HG03196 (cell line): ENCODE data around the gene PLD6.
"Not testable (repeated sequence)": the region's sequence is repeated elsewhere in the genome, so short reads cannot be mapped to it uniquely, and the experiment has no call there.

Source experiments
- ATAC-seq: cut with Tn5 transposase; IDR thresholded peaks from one replicate; pipeline ENCODE4 v1.9.1; 2021; ENCODE audit not compliant: unreplicated experiment

Gene PLD6, protein sequence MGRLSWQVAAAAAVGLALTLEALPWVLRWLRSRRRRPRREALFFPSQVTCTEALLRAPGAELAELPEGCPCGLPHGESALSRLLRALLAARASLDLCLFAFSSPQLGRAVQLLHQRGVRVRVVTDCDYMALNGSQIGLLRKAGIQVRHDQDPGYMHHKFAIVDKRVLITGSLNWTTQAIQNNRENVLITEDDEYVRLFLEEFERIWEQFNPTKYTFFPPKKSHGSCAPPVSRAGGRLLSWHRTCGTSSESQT

DNA sequence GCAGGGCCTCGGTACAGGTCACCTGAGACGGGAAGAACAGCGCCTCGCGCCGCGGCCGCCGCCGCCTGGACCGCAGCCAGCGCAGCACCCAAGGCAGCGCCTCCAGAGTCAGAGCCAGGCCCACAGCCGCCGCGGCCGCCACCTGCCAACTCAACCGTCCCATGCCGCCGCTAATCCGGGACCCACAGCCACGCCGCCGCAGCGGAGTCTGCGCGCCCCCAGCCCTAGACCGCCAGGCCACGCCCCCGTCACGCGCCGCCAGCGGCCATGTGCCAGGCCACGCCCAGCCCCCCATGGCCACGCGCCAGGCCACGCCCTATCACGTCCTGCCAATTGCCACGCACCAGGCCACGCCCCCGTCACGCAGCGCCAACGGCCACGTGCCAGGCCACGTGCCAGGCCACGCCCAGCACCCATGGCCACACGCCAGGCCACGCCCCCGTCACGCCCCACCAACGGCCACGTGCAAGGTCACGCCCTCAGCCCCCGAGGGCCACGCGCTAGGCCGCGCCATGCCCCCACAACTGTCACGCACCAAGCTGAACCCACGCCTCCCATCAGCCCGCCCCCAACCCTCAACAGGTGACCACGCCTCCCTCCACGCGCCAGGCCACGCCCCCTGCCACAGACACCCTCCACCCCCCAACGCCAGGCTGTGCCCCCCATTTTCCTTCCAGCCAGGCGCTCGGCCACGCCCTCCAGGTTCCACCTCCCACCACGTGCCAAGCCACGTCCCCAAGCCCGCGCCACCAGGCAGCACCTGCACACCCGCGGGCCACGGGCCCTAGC is at the start of gene PLD6:
Gene PLD6, minus strand, starts transcription at position 210 of the 789 bp plus-strand sequence. Its CDS starts 47 bp downstream, at position 163.
- no peak for ATAC-seq

DNA sequence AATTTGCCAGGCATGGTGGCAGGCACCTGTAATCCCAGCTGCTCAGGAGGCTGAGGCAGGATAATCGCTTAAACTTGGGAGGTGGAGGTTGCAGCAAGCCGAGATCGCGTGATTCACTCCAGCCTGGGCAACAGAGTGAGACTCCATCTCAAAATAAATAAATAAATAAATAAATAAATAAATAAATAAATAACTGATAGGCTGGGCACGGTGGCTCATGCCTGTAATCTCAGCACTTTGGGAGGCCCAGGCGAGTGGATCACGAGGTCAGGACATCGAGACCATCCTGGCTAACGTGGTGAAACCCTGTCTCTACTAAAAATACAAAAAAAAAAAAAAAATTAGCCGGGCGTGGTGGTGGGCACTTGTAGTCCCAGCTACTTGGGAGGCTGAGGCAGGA is 49.6 kb upstream of the PLD6 start:
- ATAC-seq, result not testable (repeated sequence)

DNA sequence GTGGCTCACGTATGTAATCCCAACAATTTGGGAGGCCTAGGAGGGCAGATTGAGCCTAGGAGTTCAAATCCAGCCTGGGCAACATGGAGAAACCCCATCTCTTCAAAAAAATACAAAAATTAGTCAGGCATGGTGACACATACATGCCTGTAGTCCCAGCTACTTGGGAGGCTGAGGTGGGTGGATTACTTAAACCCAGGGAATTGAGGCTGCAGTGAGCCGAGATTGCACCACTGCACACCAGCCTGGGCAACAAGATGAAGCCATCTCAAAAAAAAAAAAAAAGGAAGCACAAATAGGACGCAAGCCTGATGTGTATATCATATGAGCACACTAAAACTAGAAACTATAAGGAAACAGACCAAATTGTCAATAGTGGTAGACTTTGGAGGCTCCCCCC is 47.9 kb upstream of the PLD6 start:
- ATAC-seq, result no peak

DNA sequence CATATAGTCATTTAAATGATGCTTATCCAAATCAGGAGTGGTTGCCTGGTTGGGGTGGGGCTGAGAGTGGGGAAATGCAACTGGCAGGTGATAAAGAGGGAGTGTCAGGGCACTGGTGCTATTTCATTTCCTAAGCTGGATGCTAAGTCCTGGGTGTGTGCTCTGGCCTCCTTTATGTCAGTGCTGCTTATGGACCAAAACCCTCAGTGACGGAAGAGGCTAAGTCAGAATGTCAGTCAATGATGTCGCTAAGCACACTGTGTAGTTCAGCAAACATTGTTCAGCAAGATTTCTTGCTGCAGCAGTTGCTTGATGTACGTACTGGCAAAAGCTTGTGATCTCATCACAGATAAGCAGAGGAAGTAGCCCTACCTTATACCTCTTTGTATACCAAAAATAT is 47.3 kb upstream of the PLD6 start:
- no peak for ATAC-seq

DNA sequence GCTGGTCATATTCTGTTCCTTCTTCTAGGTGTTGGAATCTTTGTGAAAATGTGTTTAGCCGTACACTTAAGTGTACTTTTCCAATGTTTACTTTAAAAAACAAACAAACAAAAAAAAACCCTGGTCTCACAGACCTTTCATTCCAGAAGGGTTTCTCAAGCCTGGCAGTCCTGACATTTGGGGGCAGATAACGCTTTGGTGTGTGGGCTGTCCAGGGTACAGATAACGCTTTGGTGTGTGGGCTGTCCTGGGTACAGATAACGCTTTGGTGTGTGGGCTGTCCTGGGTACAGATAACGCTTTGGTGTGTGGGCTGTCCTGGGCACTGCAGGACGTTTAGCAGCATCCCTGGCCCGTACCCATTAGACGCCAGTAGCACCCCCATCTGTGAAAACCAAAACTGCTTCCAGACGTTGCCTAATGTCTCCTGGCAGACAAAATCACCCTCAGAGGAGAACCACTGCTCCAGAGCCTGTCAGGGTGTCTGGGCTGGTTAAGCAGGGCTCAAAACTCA is 46.1 kb upstream of the PLD6 start:
- no peak for ATAC-seq

DNA sequence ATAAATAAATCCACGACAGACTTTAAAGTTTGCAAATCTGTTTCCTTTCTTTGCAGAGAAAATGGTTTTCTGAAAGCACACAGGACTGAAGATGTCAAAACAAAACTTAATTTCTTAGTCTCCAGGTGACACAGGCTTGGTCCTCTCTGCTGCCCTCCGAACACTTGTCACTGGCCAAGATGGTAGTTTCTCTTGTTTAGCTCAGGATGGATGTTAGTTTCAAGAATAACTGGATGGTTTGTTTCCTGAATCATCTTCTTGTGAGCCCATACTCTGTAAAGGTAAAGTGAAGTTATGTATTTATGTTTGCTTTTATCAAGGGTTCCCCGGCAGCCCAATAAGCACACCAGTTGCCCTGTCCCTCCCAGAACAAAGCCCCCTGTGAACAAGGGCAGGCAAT is 40.7 kb upstream of the PLD6 start:
- no peak for ATAC-seq

DNA sequence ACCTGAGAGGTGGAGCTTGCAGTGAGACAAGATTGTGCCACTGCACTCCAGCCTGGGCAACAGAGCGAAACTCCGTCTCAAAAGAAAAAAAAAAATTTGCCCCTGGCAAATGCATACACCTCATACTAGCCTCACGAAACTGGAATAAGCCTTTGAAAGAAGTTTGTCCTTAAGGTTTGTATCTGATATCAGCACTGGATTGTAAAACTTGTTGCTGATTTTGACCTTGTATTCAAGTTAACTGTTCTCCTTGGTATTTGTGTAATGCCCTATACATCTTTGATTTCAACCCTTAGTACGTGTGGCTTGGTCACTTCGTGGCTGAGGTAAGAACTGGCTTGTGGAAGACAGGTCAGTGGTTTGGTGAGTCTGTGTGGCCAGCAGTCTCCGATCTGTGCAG is 37.0 kb upstream of the PLD6 start:
- no peak for ATAC-seq

DNA sequence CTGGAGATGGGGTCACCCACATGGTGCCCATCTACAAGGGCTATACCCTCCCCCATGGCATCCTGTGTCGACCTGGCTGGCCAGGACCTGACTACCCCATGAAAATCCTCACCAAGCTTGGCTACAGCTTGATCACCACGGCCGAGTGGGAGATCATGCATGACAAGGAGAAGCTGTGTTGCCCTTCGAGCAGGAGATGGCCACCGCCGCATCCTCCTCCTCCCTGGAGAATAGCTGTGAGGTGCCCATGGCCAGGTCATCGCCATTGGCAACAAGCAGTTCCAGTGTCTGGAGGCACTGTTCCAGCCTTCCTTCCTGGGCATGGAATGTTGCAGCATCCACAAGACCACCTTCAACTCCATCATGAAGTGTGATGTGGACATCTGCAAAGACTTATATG is 36.1 kb upstream of the PLD6 start:
- ATAC-seq, result no peak

DNA sequence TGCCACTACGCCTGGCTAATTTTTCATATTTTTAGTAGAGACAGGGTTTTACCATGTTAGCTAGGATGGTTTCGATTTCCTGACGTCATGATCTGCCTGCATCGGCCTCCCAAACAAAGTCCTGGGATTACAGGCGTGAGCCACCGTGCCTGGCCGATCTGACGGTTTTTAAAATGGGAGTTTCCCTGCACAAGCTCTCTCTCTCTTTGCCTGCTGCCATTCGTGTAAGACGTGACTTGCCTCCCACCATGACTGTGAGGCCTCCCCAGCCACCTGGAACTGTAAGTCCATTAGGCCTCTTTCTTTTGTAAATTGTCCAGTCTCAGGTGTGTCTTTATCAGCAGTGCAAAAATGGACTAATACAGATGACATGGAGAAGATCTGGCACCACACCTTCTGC is 35.5 kb upstream of the PLD6 start:
- no peak for ATAC-seq

DNA sequence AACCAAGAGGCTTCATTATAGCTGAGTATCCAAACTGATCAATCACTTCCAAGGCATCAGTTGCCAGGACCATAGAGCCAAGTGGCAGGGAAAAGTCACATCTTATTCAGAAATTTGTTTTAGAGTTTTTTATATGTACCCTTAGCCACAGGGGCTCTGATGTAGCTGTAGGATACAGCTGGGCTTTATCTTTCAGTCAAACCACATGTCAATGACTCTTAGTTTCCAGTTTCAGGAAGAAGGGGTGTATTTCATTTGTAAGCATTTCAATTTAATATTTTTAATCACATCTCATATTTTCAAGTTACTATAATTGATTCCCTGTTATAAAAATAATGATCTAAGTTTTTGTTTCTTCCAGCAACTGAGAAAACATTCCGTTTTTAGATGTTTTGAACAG is 33.7 kb upstream of the PLD6 start:
- ATAC-seq, result no peak

DNA sequence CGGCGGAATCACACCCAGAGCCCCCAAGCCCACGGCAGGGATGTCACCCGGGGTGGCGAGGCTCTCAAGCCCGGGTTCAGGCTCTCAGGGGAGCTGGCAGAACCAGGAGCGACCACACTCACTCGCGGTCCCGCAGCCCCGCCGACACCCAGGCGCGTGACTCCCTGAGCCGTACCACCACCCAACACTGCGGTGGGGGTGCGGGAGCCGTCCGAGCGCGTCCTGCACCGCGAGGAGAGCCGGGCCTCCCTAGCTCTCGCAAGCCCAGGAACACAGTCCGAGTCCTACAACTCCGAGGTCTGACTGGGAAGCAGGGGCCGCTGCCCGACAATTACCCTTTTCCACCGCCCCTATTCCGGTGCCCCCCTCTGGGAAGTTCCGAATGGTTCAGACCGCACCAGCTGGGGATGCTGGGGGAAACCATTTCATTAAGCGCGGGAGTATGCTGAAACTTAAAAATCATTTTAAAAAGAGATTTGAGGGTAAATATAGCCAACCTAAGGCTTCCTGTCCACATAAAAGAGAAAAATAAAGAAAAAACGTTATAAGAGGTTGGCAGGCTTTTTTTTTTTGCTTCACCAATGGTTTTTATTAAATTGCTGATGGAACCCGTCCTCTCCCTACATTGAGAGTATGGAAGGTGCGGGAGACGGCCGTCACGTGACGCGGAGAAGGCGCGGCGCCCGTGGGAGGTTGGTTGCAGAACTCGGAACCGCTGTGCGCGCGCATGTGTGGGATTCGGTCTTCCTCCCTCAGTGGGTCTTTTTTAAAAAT is 31.1 kb upstream of the PLD6 start, which contains the start of gene FLCN:
Gene FLCN, minus strand, starts transcription at position 143 of the 774 bp plus-strand sequence. CDS start 9,031 bp downstream, outside the sequence.
- peak; percentile 83 for ATAC-seq

DNA sequence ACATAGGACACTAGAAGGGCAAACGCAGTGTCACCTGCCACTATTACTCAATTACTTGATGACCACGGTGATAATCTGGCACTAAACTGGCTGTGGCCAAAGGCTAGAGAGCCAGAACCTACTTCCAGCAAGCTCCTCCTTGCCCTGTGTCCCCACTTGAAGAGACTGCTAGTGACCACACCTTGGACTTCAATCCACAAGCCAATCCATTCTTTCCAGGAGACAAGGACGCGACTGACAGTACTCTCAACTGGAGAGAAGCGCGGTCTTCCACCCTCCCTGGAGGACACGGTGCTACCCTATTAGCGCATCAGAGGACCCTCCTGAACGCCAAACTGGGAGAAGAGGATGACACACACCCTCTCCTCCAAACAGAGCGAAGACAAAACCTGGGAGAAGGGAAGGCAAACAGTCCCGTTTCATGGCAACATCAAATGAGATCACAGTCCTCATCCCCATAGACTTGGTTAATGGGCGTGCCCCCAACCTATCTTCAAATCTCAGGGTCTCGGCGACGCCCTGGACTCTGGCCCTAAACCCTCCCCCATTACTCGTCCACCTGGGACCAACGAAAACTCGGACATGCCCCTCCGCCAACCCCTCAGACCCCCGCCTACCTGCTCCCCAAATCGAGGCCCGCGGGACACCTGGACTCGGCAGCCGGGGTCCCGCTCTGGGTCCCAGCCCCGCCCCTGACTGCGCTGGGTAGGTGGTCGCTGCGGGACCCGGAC is 30.3 kb upstream of the PLD6 start:
- peak; percentile 14 for ATAC-seq

DNA sequence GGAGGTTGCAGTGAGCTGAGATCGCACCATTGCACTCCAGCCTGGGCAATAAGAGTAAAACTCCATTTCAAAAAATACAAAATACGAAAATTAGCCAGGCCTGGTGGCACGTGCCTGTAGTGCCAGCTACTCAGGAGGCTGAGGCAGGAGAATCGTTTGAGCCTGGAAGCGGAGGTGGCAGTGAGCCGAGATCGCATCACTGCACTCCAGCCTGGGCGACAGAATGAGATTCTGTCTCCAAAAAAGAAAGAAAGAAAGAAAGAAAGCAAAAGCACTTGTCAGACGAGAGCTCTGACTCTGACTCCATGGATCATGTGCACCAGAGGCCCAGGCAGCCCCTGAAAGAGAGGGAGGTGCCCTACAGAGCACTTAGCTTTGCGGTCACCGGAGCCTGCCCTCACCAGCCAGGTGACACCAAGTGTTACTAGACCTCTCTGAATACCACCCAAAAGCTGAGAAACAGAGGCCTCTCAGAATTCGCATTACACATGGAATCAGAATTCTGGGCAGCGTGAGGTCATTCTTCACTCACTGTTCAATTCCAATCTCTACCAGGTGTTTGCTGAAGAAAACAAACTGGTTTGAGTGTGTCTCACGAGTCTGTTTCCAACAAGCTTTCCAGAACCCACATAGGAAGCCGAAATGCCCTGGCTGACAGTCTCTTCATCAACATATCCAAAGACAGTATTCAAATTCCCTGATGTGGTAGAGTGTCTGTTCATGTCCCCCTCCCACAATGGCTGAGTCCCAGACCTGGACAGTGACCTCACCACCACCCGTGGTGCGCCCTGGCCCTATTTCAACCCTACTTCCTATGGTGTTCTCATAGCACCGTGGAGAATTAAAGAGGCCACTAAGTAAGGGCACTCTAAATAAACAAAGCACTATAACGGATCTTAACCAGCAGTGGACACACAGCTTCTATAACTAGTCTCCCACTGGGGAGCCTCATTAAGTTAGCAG is 29.4 kb upstream of the PLD6 start:
- ATAC-seq, result no peak

DNA sequence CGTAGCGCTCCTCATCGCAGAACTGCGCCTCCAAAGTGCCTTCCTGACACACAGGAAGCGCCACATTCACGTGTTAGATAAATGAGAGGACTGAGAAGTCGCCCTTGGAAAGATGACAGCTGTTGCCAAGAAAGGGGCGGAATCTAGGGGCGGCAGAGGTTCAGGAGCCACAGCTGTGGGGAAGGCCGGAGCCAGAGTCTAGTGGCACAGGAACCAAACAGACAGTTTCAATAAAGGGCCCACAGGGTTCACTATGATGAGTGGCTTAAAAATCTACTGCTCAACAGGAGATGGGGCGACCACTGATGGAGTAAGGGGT is 26.1 kb upstream of the PLD6 start:
- no peak for ATAC-seq

DNA sequence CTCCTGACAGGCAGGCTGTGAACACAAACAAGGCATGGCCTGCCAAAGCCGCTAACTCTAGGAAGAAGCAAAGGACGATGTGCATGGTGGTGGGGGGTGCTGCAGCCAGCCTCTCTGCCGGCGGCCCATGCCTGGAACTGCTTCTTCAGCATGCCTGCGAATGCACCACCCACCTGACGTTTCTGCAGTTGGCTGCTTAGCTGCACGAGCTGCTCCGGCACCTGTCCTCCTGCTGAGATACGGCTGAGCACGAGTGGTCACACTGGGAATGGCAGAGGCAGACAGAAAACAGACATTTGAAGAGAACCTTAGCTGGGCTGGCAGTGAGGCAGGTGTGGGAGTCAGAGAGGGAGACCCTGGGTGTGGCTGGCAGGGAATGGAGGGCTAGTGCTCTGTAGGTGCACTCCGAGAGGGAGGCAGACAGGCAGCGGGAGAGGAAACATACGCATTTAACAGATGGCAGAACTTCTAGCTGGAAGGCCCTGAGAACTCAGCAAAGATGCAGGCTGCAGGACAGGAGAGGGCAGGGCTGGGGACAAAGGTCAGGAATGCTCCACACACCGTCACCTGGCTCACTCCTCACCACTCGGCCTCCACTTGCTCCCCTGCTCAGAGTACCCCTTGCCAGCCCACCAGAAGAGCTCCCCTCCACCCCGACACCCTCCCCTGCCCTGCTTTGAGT is 25.6 kb upstream of the PLD6 start:
- ATAC-seq, result no peak

DNA sequence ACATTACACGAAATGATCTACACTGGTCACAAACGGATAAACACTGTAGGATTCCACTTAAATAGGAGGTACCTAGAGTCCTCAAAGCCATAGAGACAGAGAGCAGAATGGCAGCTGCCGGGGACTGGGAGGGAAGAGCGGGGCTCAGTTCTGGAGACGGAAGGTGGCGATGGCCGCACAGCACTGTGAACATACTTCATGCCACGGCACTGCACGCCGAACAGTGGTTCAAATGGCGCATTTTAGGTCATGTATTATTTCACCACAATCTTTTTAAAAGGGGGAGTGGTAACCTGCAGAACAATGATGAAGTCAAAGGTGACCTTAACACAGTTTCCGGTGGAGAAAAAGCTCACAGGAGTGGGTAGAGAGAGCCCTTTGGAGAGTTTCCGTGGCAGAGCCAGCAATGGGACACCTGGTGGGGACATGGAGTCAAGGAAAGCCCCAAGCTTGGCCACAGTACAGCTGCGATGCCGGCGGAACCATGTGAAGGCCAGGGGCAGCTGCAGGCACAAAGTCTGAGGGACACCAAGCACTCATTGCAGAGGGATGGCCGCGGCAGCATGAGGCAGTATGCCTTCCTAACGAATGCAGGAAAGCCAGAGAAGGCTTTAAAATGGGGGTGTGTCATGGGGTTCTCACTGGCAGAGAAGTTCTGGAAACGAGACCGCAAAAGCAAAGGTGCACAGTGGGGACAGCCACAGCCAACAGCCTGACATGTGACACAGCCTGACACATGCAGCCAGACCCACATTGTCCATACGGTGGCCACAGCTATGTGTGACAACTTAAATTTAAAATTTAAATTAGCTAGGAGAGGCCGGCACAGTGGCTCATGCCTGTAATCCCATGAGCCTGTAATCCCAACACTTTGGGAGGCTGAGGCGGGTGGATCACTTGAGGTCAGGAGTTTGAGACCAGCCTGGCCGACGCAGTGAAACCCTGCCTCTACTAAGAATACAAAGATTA is 23.6 kb upstream of the PLD6 start:
- ATAC-seq, result no peak

DNA sequence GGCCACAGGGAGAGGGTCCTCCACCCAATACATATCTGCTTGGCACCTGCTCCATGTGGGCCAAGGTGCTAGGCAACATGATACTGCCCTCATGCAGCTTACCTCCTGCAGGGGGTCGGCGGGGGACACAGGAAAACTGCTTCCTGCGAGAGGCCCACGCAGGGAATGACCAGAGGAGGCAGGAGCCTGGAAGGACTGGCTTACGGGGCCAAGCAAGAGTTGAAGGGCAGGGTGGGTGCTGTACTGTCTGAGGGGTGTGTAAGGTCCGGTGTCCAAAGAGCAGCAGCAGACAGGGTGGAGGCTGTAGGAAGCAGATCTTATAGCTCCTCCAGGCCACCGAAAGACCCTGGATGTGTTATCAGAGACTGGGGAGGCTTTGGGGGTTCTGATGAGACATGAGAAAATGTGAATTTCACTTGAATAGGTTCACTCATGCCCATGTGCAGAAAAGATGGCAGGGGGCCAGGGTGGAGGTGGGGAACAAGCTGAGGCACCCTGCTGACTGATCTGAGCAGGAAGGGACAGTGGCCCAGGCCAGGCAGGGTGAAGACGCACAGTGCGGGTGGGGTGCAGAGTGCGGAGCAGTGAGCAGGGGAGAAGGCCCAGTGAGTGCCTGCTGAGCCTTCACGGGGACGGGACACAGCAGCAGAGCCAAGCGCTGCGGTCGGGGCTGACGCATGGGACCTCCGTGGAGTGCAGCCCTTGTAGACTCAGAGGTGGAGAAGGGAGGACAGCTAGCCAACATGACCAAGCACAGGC is 22.6 kb upstream of the PLD6 start:
- ATAC-seq, result no peak
